ENCODE results near the gene BEAN1. TPM values are rescaled to one million over a fixed set of nuclear protein-coding genes. Genes with fewer than 3 reads are reported as not detected.

BEAN1 gene
- total and polyA plus RNA-seq, 9 of the 15 experiments (the other 6 are each of a cell fraction or from before 2014, with no cell fraction given): not detected

- FAIRE-seq (no peak), ATAC-seq (no peak), DNase-seq (ENCODE audit: extremely low read depth in 1 of 4, low spot score in 3 of 4) (no peak)
- no peak overlapping the region for H3K4me3 ChIP-seq
- H3K27ac ChIP-seq (ENCODE audit: extremely low read depth, low read depth, low read length): no peak overlapping the region
- no peaks in the 10 kb centered on the region for H4K20me1 ChIP-seq (replicated peaks; ENCODE audit: control insufficient read depth, insufficient read depth, low read length)
- H3K4me2 ChIP-seq (ENCODE audit: insufficient read depth, low read length): no peak overlapping the region
- H3K9ac ChIP-seq (ENCODE audit: insufficient read depth in 1 of 2, low read depth in 2 of 2, low read length in 2 of 2): no peak overlapping the region
- H3K27me3 ChIP-seq (ENCODE audit: control insufficient read depth in 2 of 2, insufficient read depth in 2 of 2, low read length in 2 of 2): no peaks in the 10 kb centered on the region
- H3K36me3 ChIP-seq (ENCODE audit: control insufficient read depth, insufficient read depth, low read length): no peaks in the 10 kb centered on the region; the same call in 2 of the 3 replicates
- TF ChIP-seq TOE1 (IDR thresholded peaks at IDR 0.05; ENCODE audit: borderline replicate concordance) (no peak), TOE1 (CRISPR knock-in tag; IDR thresholded peaks at IDR 0.05; ENCODE audit: borderline replicate concordance, low read depth) (no peak)
- BruUV-seq (replicated peaks): no TSS peak
- in situ Hi-C loops (cut with MboI): no loop called here
- no peaks in the 10 kb centered on the region for H3K9me1 ChIP-seq (ENCODE audit: control insufficient read depth, insufficient read depth, low read length)
- no peaks in the 10 kb centered on the region for H3K79me2 ChIP-seq (ENCODE audit: control insufficient read depth, insufficient read depth, low read length)
- CTCF ChIA-PET (ENCODE audit: low intra/inter-chr PET ratio): no interaction called here
- 71% methylated on average over 5 of the region's 5 CpGs for WGBS (ENCODE audit: insufficient coverage, low coverage, missing lambda C conversion rate)
- peaks cover 10 to 13% of the 10 kb centered on the region in 2 experiments; a peak in 3 of 5 replicates for H3K4me1 ChIP-seq (replicated peaks in 1 of 2; ENCODE audit: control insufficient read depth in 2 of 2, insufficient read depth in 2 of 2, low read length in 2 of 2)
- intact Hi-C loops (cut with micrococcal nuclease): no loop called here
- H2AFZ ChIP-seq (ENCODE audit: low read depth, low read length): no peak overlapping the region
- POLR2A ChIA-PET: interaction anchor here (0.7 to 1.1 kb wide), 2 partner anchors 15 to 24 kb away, joined by 3 to 5 read pairs; no protein-coding TSS in a partner anchor
- H3K9me3 ChIP-seq (replicated peaks; ENCODE audit: control insufficient read depth, insufficient read depth, low read depth, low read length): no peaks in the 10 kb centered on the region
These were observed 82.5 kb downstream of the BEAN1 start for GRCh38 chr16:66509576-66509975.

- TF ChIP-seq E2F6 (IDR thresholded peaks at IDR 0.05; ENCODE audit: borderline replicate concordance in 1 of 2, extremely low read depth in 1 of 2, insufficient read depth in 1 of 2, insufficient read length in 1 of 2, low read depth in 1 of 2, low read length in 1 of 2, poor library complexity in 1 of 2, severe bottlenecking in 1 of 2) (peak in 1 of 2 experiments; percentile 18), PHF20 (IDR thresholded peaks at IDR 0.05; ENCODE audit: partially characterized antibody) (no peak), ZNF77 (CRISPR knock-in tag; IDR thresholded peaks at IDR 0.05) (no peak)
- H3K4me3 ChIP-seq: no peak overlapping the region
- DNase-seq (ENCODE audit: extremely low read depth in 1 of 4, low spot score in 3 of 4) (no peak), FAIRE-seq (no peak), ATAC-seq (no peak)
- CTCF ChIA-PET (ENCODE audit: low intra/inter-chr PET ratio): no interaction called here
- H3K9me3 ChIP-seq (replicated peaks; ENCODE audit: control insufficient read depth, insufficient read depth, low read depth, low read length): no peaks in the 10 kb centered on the region
- no peak overlapping the region for H3K27ac ChIP-seq (ENCODE audit: extremely low read depth, low read depth, low read length)
- BruUV-seq (replicated peaks): no TSS peak
- H3K9me1 ChIP-seq (ENCODE audit: control insufficient read depth, insufficient read depth, low read length): no peaks in the 10 kb centered on the region
- in situ Hi-C loops (cut with MboI) (no loop called here), intact Hi-C loops (cut with micrococcal nuclease) (no loop called here)
- no peak overlapping the region for H3K4me2 ChIP-seq (ENCODE audit: insufficient read depth, low read length)
- no peaks in the 10 kb centered on the region for H3K79me2 ChIP-seq (ENCODE audit: control insufficient read depth, insufficient read depth, low read length)
- 89% methylated on average over 5 of the region's 5 CpGs for whole genome bisulfite sequencing (ENCODE audit: insufficient coverage, low coverage, missing lambda C conversion rate)
- H4K20me1 ChIP-seq (replicated peaks; ENCODE audit: control insufficient read depth, insufficient read depth, low read length): no peaks in the 10 kb centered on the region
- POLR2A ChIA-PET: interaction anchor here (0.7 to 2.1 kb wide), 3 partner anchors 8 to 23 kb away, joined by 3 to 8 read pairs (median 5); no protein-coding TSS in a partner anchor
- H3K4me1 ChIP-seq (replicated peaks in 1 of 2; ENCODE audit: control insufficient read depth in 2 of 2, insufficient read depth in 2 of 2, low read length in 2 of 2): peaks cover 10 to 14% of the 10 kb centered on the region in 2 experiments; a peak in 3 of 5 replicates
- no peak overlapping the region for H3K9ac ChIP-seq (ENCODE audit: insufficient read depth in 1 of 2, low read depth in 2 of 2, low read length in 2 of 2)
- no peak overlapping the region for H2AFZ ChIP-seq (ENCODE audit: low read depth, low read length)
- no peaks in the 10 kb centered on the region; the same call in 2 of the 3 replicates for H3K36me3 ChIP-seq (ENCODE audit: control insufficient read depth, insufficient read depth, low read length)
- H3K27me3 ChIP-seq (ENCODE audit: control insufficient read depth in 2 of 2, insufficient read depth in 2 of 2, low read length in 2 of 2): no peaks in the 10 kb centered on the region
These were observed 83.2 kb downstream of the BEAN1 start for GRCh38 chr16:66510298-66510697.

Measured in K562 (cell line).